Measurements from ENCODE around the gene GOLGB1.
A peak's percentile ranks its signal among the peaks of the same experiment; 100 is the strongest.

Gene GOLGB1, protein sequence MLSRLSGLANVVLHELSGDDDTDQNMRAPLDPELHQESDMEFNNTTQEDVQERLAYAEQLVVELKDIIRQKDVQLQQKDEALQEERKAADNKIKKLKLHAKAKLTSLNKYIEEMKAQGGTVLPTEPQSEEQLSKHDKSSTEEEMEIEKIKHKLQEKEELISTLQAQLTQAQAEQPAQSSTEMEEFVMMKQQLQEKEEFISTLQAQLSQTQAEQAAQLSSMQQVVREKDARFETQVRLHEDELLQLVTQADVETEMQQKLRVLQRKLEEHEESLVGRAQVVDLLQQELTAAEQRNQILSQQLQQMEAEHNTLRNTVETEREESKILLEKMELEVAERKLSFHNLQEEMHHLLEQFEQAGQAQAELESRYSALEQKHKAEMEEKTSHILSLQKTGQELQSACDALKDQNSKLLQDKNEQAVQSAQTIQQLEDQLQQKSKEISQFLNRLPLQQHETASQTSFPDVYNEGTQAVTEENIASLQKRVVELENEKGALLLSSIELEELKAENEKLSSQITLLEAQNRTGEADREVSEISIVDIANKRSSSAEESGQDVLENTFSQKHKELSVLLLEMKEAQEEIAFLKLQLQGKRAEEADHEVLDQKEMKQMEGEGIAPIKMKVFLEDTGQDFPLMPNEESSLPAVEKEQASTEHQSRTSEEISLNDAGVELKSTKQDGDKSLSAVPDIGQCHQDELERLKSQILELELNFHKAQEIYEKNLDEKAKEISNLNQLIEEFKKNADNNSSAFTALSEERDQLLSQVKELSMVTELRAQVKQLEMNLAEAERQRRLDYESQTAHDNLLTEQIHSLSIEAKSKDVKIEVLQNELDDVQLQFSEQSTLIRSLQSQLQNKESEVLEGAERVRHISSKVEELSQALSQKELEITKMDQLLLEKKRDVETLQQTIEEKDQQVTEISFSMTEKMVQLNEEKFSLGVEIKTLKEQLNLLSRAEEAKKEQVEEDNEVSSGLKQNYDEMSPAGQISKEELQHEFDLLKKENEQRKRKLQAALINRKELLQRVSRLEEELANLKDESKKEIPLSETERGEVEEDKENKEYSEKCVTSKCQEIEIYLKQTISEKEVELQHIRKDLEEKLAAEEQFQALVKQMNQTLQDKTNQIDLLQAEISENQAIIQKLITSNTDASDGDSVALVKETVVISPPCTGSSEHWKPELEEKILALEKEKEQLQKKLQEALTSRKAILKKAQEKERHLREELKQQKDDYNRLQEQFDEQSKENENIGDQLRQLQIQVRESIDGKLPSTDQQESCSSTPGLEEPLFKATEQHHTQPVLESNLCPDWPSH (N-terminal part only)

DNA sequence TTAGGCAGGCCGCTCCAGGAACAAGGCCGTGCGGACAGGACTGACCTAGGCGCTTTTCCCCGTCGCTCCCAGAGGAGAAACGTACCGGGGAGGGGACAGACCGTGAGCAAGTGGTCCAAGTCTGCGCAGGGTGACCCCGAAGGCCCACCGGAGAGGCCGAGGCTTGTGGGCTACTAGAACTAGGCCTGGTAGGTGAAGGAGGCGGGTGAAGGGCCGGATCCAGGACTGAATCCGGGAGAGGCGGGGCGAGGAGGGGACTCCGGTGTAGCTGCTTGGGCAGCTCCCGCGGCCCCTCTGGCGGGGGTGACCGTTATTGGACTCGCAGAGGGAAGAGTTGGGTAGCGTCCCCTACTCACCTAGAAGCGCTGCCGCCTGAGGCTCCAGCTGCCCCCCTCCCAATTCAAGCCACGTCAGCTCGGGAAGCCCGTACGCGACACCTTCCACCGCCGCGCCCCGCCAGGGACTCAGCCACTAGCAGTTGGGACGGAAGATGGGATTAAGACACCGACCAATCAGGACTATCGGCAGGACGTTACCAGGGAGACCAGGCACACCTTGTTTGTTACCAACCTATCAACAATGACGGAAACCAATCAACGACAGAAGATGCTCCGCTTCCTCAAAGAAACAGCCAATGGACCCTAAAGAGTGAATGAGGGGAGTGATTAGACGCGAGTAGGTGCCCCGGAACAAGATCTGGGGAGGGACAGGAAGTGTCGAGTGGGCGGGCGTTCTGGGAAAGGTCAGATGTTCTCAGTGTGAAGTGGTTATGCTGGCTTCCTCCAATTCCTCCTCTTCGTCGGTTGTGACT, at the start of gene GOLGB1:
Gene GOLGB1, minus strand, starts transcription at position 466 of the 811 bp plus-strand sequence. CDS start 18,770 bp downstream, outside the sequence.
- Mint-ChIP-seq H3K27me3 (ENCODE audit: low read depth, poor library complexity) (peaks cover 37% of the 10 kb centered on the region), H3K4me1 (no peaks in the 10 kb centered on the region), H3K9me3 (no peaks in the 10 kb centered on the region), H3K4me3 (no peak within 1 kb of the TSS), H3K27ac (no peak within 1 kb of the TSS), H3K36me3 (ENCODE audit: low read depth) (no peaks in the 10 kb centered on the region)
- TF ChIP-seq, protein P1, sequence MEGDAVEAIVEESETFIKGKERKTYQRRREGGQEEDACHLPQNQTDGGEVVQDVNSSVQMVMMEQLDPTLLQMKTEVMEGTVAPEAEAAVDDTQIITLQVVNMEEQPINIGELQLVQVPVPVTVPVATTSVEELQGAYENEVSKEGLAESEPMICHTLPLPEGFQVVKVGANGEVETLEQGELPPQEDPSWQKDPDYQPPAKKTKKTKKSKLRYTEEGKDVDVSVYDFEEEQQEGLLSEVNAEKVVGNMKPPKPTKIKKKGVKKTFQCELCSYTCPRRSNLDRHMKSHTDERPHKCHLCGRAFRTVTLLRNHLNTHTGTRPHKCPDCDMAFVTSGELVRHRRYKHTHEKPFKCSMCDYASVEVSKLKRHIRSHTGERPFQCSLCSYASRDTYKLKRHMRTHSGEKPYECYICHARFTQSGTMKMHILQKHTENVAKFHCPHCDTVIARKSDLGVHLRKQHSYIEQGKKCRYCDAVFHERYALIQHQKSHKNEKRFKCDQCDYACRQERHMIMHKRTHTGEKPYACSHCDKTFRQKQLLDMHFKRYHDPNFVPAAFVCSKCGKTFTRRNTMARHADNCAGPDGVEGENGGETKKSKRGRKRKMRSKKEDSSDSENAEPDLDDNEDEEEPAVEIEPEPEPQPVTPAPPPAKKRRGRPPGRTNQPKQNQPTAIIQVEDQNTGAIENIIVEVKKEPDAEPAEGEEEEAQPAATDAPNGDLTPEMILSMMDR (IDR thresholded peaks at IDR 0.05): no peak
- DNase-seq: peak; percentile 86

DNA sequence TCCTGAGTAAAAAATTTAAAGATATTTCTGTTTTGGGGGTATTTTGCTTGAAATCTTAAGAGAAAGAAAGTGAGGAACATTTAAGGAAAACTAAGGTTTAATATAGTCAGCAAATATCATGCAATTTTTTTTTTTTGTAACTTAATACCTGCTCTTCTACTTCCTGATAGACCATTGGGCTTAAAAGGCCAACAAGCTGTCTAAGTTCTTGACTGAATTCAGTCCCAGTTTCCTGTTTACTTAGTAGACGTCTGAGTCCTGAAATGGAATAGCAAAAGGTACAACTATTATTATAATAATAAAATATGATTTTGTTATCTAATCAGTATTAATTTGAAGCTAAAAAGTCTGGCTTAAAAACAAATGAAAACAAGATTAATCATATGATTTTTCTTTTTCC, 47.4 kb upstream of the GOLGB1 start:
- no peak for DNase-seq
- Mint-ChIP-seq H3K4me1 (no peaks in the 10 kb centered on the region), H3K27ac (no peak overlapping the region), H3K9me3 (no peaks in the 10 kb centered on the region), H3K36me3 (ENCODE audit: low read depth) (peaks cover 26% of the 10 kb centered on the region), H3K27me3 (ENCODE audit: low read depth, poor library complexity) (no peaks in the 10 kb centered on the region), H3K4me3 (no peak overlapping the region)
- TF ChIP-seq, protein P1 (IDR thresholded peaks at IDR 0.05): no peak

DNA sequence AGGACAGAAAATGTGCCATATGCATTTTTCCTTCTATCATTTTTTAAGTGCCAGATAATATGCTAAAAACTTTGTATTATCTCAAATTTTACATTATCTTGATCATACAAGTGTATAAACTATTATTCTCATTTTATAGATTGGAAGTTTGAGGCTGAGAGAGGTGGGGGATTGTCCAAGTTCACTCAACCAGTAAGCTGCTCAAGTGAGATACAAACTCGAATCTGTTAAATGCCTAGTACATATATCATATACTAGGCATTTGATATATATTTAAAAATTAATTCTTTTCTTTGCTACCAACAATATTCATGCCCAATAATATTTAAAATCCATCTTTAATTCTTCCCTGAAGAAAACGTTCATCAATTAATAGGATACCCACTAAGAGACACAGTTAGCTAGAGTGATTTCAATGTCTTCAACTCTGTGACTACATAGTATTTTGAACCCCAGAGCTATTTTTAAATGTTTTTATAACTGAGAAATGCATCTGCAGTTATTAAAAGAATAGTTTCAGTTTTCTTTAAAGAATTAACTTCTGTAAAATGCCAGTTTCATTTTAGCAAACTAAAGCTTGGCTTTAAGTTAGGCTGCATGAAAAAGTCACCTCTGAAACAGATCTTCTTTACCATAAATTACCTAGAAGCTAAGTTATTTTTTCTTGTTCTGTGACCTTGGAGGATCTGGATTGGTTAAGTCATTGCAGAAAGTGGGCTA, 44.9 kb upstream of the GOLGB1 start:
- H3K4me1 Mint-ChIP-seq: no peaks in the 10 kb centered on the region
- no peak overlapping the region for H3K4me3 Mint-ChIP-seq
- H3K36me3 Mint-ChIP-seq (ENCODE audit: low read depth): peaks cover 34% of the 10 kb centered on the region
- TF ChIP-seq, protein P1 (IDR thresholded peaks at IDR 0.05): no peak
- H3K9me3 Mint-ChIP-seq: no peaks in the 10 kb centered on the region
- no peaks in the 10 kb centered on the region for H3K27me3 Mint-ChIP-seq (ENCODE audit: low read depth, poor library complexity)
- no peak for DNase-seq
- no peak overlapping the region for H3K27ac Mint-ChIP-seq

DNA sequence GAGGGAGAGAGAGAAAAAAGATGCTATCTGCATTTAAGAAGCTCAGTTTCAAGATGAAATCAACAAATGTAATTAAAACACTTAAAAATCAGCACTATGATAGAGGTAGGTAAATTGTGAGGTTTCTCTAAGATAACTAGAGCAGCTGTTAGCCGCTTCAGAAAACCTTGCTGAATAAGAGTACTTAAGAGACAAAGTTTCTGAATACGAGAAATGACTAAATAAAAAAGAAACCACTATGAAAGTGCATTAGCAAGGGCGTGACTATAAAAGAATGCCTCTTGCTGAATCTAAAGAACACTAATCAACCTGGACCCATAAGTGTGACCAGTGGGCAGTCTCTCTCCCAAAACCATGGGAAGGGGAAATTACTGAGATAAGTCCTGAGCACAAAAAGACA, 43.5 kb upstream of the GOLGB1 start:
- Mint-ChIP-seq H3K4me3 (no peak overlapping the region), H3K36me3 (ENCODE audit: low read depth) (peaks cover 48% of the 10 kb centered on the region), H3K27me3 (ENCODE audit: low read depth, poor library complexity) (no peaks in the 10 kb centered on the region), H3K9me3 (no peaks in the 10 kb centered on the region), H3K4me1 (no peaks in the 10 kb centered on the region), H3K27ac (no peak overlapping the region)
- TF ChIP-seq, protein P1 (IDR thresholded peaks at IDR 0.05): no peak
- no peak for DNase-seq

All from nephron progenitor cell (in vitro differentiated cells).